ENCODE measurements around the gene ATP8B1.
"Not testable (repeated sequence)": the region's sequence is repeated elsewhere in the genome, so short reads cannot be mapped to it uniquely, and the experiment has no call there.

Gene ATP8B1

DNA sequence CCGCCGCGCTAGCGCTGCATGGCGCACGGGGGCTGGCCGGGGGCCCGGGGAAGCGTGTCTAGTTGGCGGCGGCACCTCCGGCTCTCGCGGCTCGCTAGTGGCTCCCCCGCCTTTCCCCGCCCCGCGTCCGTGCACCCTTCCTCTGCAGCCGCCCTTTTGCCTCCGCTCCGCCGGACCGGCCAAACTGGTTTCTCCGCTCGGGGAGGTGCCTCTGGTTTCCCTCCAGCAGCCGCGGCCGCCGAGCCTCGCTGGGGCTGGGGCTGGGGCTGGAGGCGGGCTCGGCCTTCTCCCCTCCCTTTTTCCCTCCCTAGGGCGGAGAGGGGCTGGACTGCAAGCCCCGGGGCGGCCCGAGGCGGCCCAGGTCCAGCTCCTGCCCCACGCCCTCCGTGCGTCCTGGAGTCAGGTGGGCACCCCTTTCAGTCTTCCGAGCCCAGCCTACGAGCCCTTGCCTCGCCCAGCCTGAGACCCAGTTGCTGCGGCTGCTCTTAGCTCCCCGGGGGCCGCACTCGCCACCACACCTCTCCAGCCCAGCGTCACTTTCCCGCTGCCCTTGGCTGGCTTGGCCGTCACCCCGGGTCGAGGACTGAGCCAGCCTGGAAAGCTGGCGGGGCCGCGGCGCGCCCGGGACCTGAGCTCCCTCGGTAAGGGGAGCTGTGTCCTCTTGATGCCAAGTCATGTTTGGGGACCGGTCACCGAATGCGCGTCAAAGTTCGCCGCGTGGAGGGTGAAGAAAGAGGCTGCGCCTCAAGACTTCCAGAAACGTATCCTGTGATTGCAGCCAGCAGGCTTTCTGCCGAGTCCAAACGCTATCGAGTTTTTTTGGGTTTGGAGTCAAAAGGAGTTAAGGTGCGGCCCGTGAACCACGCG, at the start of gene ATP8B1:
ATP8B1 (minus strand) TSS at position 213 of the 867 bp plus-strand sequence. CDS start 71,508 bp downstream, outside the sequence.
- TF ChIP-seq, protein P1, sequence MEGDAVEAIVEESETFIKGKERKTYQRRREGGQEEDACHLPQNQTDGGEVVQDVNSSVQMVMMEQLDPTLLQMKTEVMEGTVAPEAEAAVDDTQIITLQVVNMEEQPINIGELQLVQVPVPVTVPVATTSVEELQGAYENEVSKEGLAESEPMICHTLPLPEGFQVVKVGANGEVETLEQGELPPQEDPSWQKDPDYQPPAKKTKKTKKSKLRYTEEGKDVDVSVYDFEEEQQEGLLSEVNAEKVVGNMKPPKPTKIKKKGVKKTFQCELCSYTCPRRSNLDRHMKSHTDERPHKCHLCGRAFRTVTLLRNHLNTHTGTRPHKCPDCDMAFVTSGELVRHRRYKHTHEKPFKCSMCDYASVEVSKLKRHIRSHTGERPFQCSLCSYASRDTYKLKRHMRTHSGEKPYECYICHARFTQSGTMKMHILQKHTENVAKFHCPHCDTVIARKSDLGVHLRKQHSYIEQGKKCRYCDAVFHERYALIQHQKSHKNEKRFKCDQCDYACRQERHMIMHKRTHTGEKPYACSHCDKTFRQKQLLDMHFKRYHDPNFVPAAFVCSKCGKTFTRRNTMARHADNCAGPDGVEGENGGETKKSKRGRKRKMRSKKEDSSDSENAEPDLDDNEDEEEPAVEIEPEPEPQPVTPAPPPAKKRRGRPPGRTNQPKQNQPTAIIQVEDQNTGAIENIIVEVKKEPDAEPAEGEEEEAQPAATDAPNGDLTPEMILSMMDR (IDR thresholded peaks at IDR 0.05; ENCODE audit: low read depth, low read length, missing control alignments) = no peak
- in situ Hi-C loops (cut with HindIII; ENCODE audit: low sequenced_read_pairs) = no loop called here
- peak; percentile 33 for DNase-seq (ENCODE audit: low read depth)
- H3K4me3 ChIP-seq (ENCODE audit: low read depth, low read length) = peak within 1 kb of the TSS; percentile 93

DNA sequence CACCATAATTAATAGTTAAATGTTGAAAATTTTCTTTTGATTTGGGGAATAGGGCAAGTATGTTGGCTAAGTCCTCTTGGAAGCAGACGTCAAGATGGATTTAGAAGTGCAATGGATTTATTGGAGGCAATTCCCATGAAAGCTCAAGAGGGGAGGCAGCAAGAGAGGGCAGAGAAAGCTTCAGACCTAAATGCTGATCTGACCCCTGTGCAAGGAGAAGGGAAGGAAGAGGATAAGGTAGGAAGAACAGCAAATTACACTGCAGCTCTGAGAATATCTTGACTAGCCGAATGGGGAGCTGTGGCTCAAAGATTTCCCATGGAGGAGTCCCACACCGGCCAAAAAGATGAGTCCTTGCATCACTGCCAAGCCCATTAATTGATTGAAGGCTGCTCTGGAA, 46.9 kb upstream of the ATP8B1 start:
- in situ Hi-C loops (cut with HindIII; ENCODE audit: low sequenced_read_pairs) = no loop called here
- H3K4me3 ChIP-seq (ENCODE audit: low read depth, low read length) = no peak overlapping the region
- DNase-seq (ENCODE audit: low read depth) = no peak
- TF ChIP-seq, protein P1 (IDR thresholded peaks at IDR 0.05; ENCODE audit: low read depth, low read length, missing control alignments) = no peak

DNA sequence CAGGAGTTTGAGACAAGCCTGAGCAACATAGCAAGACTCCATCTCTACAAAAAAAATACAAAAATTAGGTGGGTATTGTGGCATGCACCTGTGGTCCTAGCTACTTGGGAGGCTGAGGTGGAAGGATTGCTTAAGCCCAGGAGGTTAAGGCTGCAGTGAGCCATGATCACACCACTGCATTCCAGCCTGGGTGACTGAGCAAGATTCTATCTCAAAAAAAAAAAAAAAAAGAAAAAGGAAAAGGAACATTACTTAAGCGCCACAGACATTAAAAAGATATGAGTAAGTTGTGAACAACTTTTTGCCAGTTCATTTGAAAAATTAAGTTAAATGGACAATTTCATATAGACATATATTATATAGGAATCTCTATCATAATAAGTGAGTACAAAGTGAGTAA, 45.3 kb upstream of the ATP8B1 start:
- H3K4me3 ChIP-seq (ENCODE audit: low read depth, low read length); in situ Hi-C loops (cut with HindIII; ENCODE audit: low sequenced_read_pairs); DNase-seq (ENCODE audit: low read depth): not testable (repeated sequence)

DNA sequence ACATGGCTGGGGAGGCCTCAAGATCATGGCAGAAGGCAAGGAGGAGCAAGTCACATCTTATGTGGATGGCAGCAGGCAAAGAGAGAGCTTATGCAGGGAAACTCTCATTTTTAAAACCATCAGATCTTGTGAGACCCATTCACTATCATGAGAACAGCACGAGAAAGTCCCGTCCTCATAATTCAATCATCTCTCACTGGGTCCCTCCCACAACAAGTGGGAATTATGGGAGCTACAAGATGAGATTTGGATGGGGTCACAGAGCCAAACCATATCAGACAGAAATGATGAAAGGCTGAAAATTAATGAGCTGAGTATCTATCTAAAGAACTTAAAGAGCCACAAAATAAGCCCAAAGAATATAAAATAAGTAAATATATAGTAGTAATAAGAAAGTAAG, 44.3 kb upstream of the ATP8B1 start:
- H3K4me3 ChIP-seq (ENCODE audit: low read depth, low read length); in situ Hi-C loops (cut with HindIII; ENCODE audit: low sequenced_read_pairs); DNase-seq (ENCODE audit: low read depth): not testable (repeated sequence)

DNA sequence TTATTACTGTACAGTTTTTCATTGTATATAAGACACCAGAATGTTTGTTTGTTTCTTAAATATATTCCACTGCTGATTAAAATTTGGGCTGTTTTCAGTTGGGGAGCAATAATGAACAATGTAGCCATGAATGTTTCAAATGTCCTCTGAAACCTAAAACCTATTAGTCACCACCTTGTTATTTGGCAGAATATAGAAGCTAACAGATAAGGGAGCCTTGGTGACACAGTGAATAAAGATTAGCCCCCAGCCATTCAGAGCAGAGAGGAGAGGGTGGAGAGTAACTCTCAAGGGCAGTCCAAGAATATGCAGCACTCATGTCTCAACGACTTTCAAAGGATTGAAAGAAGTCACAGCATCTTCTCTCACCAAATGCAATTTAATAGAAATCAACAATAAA, 43.1 kb upstream of the ATP8B1 start:
- in situ Hi-C loops (cut with HindIII; ENCODE audit: low sequenced_read_pairs) = no loop called here
- TF ChIP-seq, protein P1 (IDR thresholded peaks at IDR 0.05; ENCODE audit: low read depth, low read length, missing control alignments) = no peak
- H3K4me3 ChIP-seq (ENCODE audit: low read depth, low read length) = no peak overlapping the region
- DNase-seq (ENCODE audit: low read depth) = peak; percentile 27

DNA sequence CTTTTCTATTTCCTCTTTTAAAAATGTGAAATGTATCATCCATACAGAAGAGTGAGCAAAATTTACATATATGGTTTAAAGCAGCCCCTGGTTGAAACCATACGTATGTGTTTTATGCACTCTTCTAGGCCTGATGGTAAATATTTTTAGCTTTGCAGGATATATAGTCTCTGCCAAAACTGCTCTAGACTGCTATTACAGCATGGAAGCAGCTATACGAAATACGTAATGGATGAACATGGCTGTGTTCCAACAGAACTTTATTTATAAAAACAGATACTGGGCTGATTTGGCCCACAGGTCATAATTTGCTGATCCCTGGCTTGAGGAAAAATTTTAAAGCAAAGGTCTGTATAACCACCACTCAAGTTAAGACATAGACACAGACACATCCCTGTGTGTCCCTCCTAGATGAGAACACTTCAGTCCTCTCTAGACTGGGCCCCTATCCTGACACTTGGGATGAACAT, 42.5 kb upstream of the ATP8B1 start:
- in situ Hi-C loops (cut with HindIII; ENCODE audit: low sequenced_read_pairs) = no loop called here
- no peak overlapping the region for H3K4me3 ChIP-seq (ENCODE audit: low read depth, low read length)
- TF ChIP-seq, protein P1 (IDR thresholded peaks at IDR 0.05; ENCODE audit: low read depth, low read length, missing control alignments) = no peak
- DNase-seq (ENCODE audit: low read depth) = no peak

DNA sequence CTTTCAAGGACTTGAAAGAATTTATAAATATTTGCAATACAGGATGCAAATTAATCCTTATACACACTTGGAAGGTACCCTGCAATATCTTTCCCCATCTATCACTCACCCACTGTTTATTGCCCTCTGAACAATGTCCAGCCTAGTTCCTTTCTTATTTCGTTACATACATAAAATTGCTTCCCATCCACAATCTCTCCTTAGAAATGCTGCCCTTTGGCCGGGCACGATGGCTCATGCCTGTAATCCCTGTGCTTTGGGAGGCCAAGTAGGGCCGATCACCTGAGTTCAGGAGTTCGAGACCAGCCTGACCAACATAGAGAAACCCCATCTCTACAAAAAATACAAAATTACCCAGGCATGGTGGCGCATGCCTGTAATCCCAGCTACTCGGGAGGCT, 41.2 kb upstream of the ATP8B1 start:
- TF ChIP-seq, protein P1 (IDR thresholded peaks at IDR 0.05; ENCODE audit: low read depth, low read length, missing control alignments) = no peak
- no peak overlapping the region for H3K4me3 ChIP-seq (ENCODE audit: low read depth, low read length)
- in situ Hi-C loops (cut with HindIII; ENCODE audit: low sequenced_read_pairs) = no loop called here
- no peak for DNase-seq (ENCODE audit: low read depth)
